GM10248 (cell line): ENCODE data around the gene ATP11A.

Experiments
- CTCF ChIA-PET: fragments of 300-600 bp; sonication (Branson Sonifier 250); formaldehyde crosslinking; extraction: SDS; loops from one replicate; lab custom pipeline; 2021; ENCODE audit warnings: antibody characterized with exemption; lab: Yijun Ruan, JAX
- POLR2A ChIA-PET: fragments of 350-650 bp; sonication (Branson Sonifier 250); formaldehyde crosslinking; extraction: SDS; loops from one replicate; lab custom pipeline; 2020; ENCODE audit warnings: antibody characterized with exemption; lab: Yijun Ruan, JAX
- DNase-seq: peaks from one replicate; pipeline ENCODE4 v3.0.0; 2012; ENCODE audit errors: extremely low spot score
- TF ChIP-seq, protein P1 (sequence below): IDR thresholded peaks from 2 replicates; pipeline ENCODE4 v1.5.1; 2012; ENCODE audit warnings: mild to moderate bottlenecking, low read depth; ENCODE audit errors: extremely low read depth, missing control alignments, control extremely low read depth

The ATP11A gene

DNA sequence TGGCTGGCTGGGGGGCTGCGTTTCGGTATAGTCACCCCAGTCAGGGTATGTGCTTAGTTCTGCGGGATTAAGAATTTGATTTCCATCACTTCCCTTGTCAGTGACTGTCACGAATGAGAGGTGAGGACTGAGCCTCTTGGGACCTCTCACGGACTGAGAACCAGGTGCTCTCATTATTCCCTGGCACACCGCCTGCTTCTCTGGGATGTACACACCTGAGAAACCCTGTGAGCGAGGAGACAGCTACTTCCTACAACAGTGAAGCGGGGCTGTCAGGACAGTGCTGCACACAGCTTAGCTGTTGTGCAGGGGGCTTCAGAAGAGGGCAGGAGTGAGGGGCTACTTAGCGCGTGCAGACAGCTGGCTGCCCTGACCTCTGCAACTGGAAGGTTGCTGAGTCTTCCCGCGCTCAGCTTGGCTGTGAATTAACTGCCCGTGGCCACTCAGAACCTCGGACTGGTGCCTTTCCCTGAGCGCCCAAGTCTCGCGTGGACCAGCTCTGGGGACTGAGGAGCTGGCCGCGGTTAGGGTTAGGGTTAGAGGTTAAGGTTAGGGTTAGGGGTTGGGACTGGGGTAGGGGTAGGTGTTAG is 213.9 kb downstream of the ATP11A start:
- ChIA-PET POLR2A (no interaction called here), CTCF (no interaction called here)
- no peak for DNase-seq
- TF ChIP-seq, protein P1, sequence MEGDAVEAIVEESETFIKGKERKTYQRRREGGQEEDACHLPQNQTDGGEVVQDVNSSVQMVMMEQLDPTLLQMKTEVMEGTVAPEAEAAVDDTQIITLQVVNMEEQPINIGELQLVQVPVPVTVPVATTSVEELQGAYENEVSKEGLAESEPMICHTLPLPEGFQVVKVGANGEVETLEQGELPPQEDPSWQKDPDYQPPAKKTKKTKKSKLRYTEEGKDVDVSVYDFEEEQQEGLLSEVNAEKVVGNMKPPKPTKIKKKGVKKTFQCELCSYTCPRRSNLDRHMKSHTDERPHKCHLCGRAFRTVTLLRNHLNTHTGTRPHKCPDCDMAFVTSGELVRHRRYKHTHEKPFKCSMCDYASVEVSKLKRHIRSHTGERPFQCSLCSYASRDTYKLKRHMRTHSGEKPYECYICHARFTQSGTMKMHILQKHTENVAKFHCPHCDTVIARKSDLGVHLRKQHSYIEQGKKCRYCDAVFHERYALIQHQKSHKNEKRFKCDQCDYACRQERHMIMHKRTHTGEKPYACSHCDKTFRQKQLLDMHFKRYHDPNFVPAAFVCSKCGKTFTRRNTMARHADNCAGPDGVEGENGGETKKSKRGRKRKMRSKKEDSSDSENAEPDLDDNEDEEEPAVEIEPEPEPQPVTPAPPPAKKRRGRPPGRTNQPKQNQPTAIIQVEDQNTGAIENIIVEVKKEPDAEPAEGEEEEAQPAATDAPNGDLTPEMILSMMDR: no peak

DNA sequence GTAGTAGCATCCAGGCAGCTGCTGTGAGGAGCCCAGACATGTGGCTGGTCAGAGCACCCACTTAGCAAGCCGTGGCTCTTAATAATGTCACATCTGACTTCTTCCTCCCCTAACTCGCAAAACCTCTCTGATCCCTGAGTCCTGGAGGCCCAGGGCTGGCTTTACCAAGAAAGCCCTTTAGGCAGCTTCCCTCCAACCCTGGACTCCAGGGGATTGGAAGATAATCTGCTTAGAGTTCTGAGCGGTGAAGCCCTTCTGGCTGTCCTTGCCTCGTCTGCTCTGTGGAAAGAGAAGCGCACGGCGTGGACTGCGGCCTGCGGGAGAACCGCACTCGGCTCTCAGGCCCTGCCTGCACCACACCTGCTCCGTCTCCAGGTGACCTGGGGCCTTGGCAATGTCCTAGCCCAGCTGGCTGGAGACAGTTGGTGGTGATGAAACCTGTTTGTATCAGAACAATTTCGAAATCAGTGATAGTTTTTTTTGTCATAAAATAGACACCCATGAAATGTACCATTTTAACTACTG is 214.7 kb downstream of the ATP11A start:
- TF ChIP-seq, protein P1: no peak
- POLR2A ChIA-PET: no interaction called here
- CTCF ChIA-PET: no interaction called here
- no peak for DNase-seq

DNA sequence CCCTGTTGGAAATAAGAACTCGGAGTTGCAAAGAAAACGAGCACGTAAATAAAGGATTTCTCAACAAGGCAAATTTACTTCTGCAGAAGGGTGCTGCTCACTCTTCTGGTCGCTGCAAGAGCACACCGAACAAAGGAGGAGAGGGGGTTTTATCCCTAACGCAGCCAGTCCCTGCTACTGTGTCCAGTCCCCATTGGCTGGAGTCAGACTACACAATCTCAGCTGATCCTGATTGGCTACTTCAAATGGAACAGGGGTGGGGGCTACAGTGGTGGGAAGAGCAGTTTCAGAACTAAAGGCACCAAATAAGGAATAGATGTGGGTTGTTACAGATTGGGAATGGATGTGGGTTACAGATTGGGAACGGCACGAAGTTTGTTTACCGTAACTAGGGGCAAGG is 215.2 kb downstream of the ATP11A start:
- no peak for DNase-seq
- TF ChIP-seq, protein P1: no peak
- ChIA-PET CTCF (interaction anchor here (1.9 kb wide), 1 partner anchor 12 kb away, joined by 4 read pairs; no protein-coding TSS in a partner anchor), POLR2A (no interaction called here)

DNA sequence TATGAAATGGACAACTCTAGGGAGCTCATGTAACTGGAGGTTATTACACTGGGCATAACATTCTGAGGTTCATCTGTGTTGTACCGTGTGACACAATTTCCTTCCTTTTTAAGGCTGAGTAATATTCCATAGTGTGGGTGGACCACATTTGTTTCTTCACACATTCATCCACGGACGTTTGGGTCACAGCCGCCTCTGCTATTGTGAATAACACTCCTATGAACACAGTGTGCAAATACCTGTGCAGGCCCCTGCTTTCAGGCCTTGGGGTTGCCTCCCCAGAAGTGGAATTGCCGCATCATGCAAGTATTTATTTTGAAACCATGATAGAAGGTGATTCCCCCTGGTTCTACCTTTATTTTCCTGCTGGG is 215.8 kb downstream of the ATP11A start:
- TF ChIP-seq, protein P1: no peak
- ChIA-PET CTCF (interaction anchor here (1.9 kb wide), 1 partner anchor 12 kb away, joined by 4 read pairs; no protein-coding TSS in a partner anchor), POLR2A (no interaction called here)
- DNase-seq: no peak

DNA sequence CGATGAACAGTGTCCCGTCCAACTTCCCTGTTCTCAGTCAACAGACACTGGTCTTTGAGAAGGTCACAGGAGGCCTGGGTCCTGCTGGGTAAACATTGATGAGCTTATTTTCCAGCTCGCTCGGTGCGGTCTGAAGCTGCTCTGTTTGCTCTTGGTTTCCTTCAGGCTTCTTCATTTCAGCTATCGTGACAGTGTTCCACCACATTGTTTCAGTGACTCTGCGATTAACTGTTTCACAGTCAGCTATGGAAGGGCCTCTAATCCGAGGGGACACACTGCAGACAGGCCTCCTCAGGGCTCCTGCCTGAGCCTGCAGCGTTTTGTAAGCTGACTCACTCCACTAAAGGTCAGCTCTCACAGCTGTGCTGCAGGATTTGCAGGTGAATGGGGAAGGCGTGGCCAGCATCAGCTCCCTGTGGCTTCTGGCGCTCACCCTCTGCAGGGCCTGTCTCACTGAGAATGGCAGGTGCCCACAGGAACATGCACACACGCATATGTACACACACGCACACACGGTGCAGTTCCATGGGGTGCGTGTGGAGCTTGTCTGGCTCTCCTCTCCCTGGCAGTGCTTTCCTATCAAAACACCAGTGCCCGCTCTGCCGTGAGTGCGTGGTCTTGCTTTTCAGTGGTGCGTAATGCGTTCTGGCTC is 216.3 kb downstream of the ATP11A start:
- ChIA-PET CTCF (interaction anchor here (1.9 kb wide), 1 partner anchor 11 kb away, joined by 4 read pairs; no protein-coding TSS in a partner anchor), POLR2A (no interaction called here)
- TF ChIP-seq, protein P1: no peak
- no peak for DNase-seq

DNA sequence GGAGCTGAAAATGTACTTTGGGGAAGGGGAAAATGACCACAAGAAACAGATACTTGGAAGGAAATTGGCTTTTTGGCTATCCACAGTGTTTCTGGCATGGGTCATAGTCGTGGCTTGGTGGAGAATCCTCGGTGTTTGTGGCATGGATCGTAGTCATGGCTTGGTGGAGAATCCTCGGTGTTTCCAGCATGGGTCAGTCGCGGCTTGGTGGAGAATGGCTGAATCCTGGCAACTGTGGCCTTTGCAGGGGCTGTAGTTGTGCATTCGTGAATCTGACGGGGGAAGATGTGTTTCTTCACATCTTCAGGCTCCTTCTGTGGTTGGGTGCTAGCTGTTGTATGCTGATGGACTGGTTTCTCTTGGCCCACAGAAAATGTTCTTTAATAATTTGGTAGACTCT is 217.4 kb downstream of the ATP11A start:
- DNase-seq: no peak
- ChIA-PET POLR2A (no interaction called here), CTCF (no interaction called here)
- TF ChIP-seq, protein P1: no peak
